Stimulated activated CD8-positive, alpha-beta memory T cell treated with anti-CD3 and anti-CD28 coated beads, Interleukin-7, amount 100 ng/mL, for 24 hours (primary cell): ENCODE data around the gene MUS81.

Source experiments
- DNase-seq: peaks from one replicate; pipeline ENCODE4 v3.0.0-alpha.2; 2020; ENCODE audit warnings: low read depth

Gene MUS81

DNA sequence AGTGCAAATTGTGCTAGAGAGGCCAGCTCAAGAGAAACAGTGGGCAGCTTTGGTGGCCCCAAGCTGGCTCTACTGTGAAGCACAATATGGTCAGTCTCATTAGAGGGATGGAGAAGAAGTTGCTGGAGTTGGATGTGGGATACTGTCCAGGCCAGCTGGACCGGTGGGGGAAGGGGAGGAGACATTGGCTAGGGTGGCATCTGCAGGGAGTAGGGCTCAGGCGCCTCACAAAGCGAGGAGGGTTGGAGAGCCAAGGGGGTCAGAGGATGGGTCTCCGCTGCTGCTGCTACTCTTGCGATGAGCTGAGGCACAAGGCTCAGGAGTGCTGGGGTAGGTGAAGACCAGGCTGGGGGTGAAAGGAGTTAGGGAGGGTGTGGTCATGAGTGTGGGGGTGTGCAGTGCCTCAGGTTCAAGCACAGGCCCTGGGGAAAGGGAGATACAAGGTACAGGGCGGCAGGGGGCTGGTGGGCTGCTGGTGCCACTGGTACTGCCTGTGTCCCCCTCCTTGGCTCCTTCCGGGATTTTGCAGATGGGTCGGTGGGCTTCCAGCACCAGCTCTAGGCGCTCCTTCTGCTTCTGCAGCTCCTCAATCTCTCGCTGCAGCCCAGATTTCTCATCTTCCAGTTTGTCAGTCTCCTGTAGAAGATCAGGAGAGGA lies 32.6 kb downstream of the MUS81 start:
- DNase-seq = no peak

DNA sequence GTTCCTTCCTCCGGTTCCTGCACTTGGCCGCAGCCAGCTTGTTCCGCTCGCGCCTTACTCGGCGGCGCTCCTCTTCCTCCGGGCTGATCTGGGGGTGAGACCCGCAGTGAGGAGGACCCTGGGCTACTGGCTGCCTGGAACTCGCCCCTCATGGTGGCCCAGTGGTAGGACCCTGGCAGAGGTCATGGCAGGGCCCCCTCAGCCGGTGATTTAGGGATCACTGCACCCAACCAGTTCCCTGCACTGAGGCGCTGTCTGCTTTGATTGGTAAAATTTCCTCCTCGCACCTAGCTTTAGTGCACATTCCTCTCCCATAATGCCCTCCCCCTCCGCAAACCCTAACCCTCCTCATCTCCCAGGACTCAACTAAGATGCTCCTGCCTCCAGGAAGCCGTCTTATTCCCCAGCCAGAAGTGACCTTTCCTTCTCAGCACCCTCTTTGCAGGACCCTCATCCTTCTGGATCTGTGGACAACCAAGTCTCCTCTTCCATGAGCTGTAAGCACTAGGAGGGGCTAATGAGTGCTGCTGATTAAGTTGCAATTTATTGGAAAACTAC lies 33.9 kb downstream of the MUS81 start:
- DNase-seq = no peak

DNA sequence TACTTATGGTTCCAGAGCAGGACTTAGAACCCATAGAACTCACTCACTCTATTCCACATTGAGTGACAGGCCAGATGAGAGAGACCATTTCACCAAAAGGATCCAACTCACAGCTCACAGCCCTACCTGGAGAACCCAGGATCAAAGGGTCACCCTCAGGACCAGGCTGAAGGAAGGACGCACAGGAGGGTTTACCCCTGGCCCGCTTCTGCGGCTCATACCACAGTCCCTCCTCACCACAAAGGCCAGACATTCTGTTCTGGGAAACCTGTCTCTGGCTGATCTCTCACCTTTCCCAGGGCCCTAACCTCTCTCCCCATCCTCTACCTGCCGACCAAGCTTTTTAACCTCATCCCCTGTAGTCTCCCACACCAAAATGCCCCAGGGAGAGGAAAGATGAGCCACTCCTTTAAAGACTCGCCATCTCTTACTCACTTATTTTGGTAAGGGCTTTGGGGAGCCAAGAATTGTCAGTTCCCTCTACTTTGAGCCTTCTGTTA lies 35.3 kb downstream of the MUS81 start:
- DNase-seq = no peak

GRCh38 chr11:65896034-65896999 lies 36.1 kb downstream of the MUS81 start:
- DNase-seq = no peak

- DNase-seq = no peak
Measured at GRCh38 chr11:65897020-65897471, 36.8 kb downstream of the MUS81 start.

DNA sequence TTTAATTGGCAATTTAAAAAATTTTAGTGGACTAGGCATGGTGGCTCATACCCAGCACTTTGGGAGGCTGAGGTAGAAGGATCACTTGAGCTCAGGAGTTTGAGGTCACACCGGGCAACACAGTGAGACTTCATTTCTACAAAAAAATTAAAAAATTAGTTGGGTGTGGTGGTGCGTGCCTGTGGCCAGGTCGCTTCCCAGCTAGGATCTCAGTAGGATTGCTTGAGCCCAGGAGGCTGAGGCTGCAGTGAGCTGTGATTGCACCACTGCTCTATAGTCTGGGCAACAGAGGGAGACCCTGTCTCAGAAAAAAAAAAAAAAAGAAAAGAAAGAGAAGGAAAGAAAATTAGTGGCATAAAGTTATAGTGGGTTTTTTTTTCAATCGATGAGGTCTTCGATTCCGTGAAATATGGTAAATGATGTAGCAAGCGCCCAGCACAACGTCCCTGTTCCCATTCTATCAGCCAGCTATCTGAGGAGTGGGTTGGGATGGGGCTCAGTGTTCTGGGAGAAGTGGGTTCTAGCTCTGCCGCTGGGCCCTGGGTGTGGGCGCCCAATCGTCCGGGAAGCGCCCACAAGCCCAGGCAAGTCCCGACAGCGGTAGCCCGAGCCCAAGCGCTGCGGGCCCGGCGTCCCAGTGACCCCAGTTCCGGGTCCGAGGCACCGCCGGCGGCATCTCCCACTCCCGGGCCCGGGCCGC lies 38.6 kb downstream of the MUS81 start:
- DNase-seq = no peak

DNA sequence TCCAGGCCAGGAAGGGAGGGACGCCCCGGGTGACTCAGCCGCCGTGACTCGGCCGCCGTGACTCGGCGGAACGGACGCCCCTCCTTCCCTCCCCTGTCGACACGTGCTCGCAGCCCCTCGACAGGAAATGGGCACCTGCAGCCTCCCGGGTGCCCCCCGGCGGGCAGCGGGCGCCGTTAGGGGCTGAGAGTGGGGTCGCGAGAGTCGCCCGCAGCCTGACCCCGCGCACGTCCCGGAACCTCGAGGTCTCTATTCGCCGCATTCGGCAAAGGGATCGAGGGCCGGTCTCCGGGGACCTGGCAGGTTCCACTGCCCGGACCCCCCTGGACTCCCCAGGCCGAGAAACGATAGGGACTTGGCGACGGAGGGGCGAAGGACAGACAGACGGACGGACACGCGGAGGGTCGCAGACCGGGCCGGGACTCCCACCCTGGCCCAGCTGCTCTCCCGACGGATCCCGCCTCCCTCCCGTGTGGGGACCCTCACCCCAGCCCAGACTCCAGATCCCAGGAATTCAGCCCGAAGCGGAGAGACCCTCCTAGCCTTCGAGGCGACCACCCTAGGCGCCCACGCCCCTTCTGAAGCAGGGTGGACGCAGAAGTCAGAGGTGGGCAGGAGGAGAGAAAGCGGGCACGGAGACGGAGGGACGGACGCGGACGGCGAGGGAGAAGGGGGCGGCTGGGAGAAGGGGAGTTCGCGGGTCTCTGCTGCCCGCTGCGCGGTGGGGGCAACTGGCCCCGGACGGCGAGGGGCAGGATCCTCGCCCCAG lies 39.3 kb downstream of the MUS81 start:
- DNase-seq = peak; percentile 58

GRCh38 chr11:65900125-65900898 lies 40.1 kb downstream of the MUS81 start, which contains the start of gene FOSL1:
Gene FOSL1, minus strand, starts transcription at chr11:65900388. Its CDS starts 49 bp downstream, at chr11:65900339.
- DNase-seq = peak; percentile 89

DNA sequence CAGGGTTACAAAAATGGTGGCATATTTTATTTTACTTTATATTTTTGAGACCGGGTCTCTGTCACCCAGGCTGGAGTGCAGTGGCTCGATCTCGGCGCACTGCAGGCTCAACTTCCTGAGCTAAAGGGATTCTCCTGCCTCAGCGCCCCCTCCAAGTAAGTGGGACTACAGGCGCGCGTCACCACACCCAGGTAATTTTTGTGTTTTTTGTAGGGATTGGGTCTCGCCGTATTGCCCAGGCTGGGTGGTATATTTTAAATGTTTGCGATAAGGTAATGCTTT lies 40.6 kb downstream of the MUS81 start:
- DNase-seq = no peak

DNA sequence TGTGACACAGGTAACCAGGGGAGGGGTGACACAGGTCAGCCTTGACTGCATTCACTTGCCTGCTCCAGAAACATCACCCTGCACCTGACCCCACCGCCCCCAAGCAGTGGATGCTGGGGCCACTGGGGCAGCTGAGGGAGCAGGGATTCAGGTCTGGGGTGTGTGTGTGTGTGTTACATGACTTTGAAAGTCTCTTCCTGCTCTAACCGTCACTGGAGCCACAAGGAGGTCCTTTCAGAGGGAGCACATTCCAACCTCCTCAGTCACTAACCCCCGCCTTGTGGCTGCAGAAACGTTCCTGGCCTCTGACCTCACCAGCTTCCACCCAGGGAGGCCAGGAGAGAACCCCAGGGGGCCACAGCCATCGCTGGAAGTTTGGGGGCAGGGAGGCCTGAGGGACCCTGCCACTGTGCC lies 42.8 kb downstream of the MUS81 start:
- no peak for DNase-seq

GRCh38 chr11:65903715-65904114 lies 43.5 kb downstream of the MUS81 start:
- DNase-seq = no peak

DNA sequence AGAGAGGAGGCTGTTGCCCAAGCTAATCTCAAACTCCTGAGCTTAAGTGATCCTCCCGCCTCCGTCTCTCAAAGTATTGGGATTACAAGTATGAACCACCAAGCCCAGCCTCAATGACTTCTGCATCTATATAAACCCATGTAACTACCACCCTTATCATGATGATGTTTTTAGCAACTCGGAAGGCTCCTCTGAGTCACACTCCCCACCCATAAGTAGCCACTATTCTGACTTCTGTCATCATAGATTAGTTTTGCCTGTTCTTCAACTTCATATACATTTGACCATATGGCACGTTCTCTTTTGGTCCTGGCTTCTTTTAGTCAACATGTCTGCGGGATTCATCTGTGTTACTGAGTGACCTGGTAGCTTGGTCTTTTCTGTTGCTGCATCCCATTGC lies 46.4 kb downstream of the MUS81 start:
- no peak for DNase-seq

DNA sequence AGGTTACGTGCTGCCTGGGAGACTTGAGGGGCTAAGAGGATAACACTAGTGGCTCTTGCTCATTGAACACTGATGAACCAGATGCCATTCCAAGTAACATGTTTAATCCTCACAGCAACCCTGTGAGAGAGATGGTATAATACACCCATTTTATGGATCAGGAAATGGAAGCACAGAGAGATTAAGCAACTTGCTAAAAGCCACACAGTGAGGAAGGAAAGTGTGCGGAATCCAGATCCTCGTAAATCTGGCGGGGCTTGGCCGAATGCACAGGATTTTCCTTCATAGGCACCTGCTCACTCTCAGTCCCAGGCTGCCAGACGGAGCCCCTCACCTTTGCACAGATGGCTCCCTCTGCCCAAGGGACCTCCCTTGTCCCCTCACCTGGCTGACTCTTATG lies 47.6 kb downstream of the MUS81 start:
- DNase-seq = no peak

GRCh38 chr11:65911682-65912568 lies 51.7 kb downstream of the MUS81 start:
- DNase-seq = no peak

DNA sequence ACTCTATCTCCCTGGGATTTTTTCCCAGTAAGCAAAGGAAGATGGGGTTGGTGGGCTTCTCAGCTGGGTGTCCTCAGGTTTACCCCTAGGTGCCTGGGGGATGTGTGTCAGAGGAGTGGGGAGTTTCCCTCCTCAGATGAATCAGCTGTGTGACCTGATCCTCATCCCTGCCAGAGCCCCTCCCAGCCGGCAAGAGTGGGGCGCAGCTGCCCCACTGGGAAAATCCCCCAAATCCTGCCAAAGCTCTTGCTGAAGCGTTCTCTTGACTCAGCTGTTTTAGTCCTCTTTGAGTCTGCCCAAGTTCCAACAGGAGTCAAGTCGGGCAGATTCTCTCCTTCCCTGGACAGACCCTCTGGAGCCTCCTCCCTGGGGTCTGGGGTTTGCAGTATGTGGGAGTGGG lies 52.6 kb downstream of the MUS81 start:
- DNase-seq = no peak

DNA sequence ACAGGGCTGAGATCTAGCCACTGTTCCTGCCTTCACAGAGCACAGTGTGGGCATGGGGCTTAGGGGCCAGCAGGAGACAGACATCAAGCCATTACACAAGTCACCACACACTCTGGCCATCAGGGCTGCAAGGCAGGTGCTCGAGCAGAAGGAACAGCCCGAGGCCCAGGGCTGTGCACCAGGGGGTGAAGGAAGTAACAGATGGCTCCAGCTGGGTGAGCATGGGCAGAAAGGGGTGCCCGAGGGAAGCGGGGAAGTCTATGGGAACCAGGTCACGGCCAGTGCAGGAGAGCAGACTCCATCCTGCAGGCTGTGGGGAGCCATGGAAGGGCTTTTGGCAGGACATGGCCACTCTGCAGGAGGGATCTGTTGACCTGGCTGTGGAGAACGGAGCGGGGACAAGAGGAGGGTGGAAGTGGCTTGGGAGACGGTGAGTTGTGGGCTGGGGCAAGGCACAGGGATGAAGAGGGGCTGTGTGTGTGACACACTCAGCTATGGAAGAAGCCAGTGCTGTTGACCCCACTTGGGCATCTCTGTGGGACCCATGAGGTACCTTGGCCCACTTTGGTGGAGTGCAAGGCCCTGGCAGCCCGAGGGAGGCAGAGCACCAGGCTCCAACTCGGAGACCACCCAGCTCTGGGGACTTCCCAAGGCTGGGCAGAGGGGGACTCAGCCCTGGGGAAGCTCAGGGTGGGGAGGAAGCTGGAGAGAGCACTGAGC lies 55.0 kb downstream of the MUS81 start:
- no peak for DNase-seq

DNA sequence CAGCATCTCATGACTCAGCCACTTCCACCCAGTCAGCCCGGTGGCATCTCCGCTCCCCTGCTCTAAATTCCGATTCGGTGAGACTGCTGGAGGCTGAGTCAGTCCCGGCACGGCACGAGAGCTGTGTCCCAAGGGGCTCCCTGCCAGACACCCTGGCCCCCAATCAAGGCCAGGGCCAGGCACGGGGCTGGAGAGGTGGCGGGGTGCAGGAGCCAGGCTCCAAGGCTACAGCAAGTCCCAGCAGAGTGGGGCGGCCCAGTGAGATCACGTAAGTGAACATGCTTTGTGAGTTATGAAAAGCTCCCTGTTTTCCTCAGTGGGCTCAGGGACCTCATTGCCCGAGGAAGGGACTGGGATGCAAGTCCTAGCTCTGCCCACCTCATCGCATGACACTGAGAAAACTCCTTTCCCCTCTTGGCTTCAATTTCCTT lies 55.6 kb downstream of the MUS81 start:
- DNase-seq = no peak
